Neural progenitor cell (in vitro differentiated cells): ENCODE measurements around the gene KIAA0232. TPM values are rescaled to one million over a fixed set of nuclear protein-coding genes. Genes with fewer than 3 reads are reported as not detected.

Experiments
- DNase-seq: peaks from one replicate; pipeline ENCODE4 v3.0.0-alpha.2; 2016; ENCODE audit warnings: low spot score
- H2AFZ ChIP-seq: fragments of 200-600 bp; sonication (generic); replicated peaks from 2 replicates; pipeline ENCODE4 v1.6.1; 2016; ENCODE audit warnings: antibody characterized with exemption
- H3F3A ChIP-seq: fragments of 200-600 bp; sonication (generic); 2 replicates; pipeline ENCODE4 v1.6.1; 2016; ENCODE audit warnings: antibody characterized with exemption, low read depth
- H3K27ac ChIP-seq: fragments of 200-600 bp; sonication (generic); 2 replicates; pipeline ENCODE4 v1.5.1; 2016; ENCODE audit warnings: mild to moderate bottlenecking
- H3K27me3 ChIP-seq: fragments of 200-600 bp; sonication (generic); 2 replicates; pipeline ENCODE4 v1.6.1; 2016; ENCODE audit warnings: mild to moderate bottlenecking, moderate library complexity
- H3K36me3 ChIP-seq: fragments of 200-600 bp; sonication (generic); 2 replicates; pipeline ENCODE4 v1.5.1; 2016
- H3K4me1 ChIP-seq: fragments of 200-600 bp; sonication (generic); 2 replicates; pipeline ENCODE4 v1.6.1; 2016; ENCODE audit warnings: mixed run types
- H3K4me2 ChIP-seq: fragments of 200-600 bp; sonication (generic); 2 replicates; pipeline ENCODE4 v1.6.1; 2016
- H3K4me3 ChIP-seq: fragments of 200-600 bp; sonication (generic); 2 replicates; pipeline ENCODE4 v1.5.1; 2016
- H3K79me2 ChIP-seq: fragments of 200-600 bp; sonication (generic); 2 replicates; pipeline ENCODE4 v1.6.1; 2016; ENCODE audit warnings: low read depth
- H3K9ac ChIP-seq: fragments of 200-600 bp; sonication (generic); 2 replicates; pipeline ENCODE4 v1.6.1; 2016
- H3K9me3 ChIP-seq: fragments of 200-600 bp; sonication (generic); 2 replicates; pipeline ENCODE4 v1.5.1; 2016; ENCODE audit warnings: low read depth
- H4K20me1 ChIP-seq: fragments of 200-600 bp; sonication (generic); 2 replicates; pipeline ENCODE4 v1.6.1; 2016; ENCODE audit warnings: low read depth
- H3K27ac Mint-ChIP-seq: 3 replicates; pipeline ENCODE4 v1.8.0; 2021; ENCODE audit warnings: mixed read lengths
- H3K27me3 Mint-ChIP-seq: 2 replicates; pipeline ENCODE4 v1.8.0; 2022; ENCODE audit warnings: low read depth, mild to moderate bottlenecking, inconsistent platforms, moderate library complexity, mixed read lengths; ENCODE audit not compliant: insufficient read depth
- H3K36me3 Mint-ChIP-seq: 3 replicates; pipeline ENCODE4 v1.8.0; 2021; ENCODE audit warnings: mixed read lengths
- H3K4me1 Mint-ChIP-seq: 3 replicates; pipeline ENCODE4 v1.8.0; 2021; ENCODE audit warnings: mixed read lengths
- H3K4me3 Mint-ChIP-seq: 3 replicates; pipeline ENCODE4 v1.8.0; 2021; ENCODE audit warnings: mild to moderate bottlenecking, moderate library complexity, mixed read lengths
- H3K9me3 Mint-ChIP-seq: 3 replicates; pipeline ENCODE4 v1.8.0; 2020; ENCODE audit warnings: mixed read lengths
- EZH2 ChIP-seq: fragments of 200-600 bp; sonication (generic); IDR thresholded peaks from 2 replicates; pipeline ENCODE4 v1.6.1; 2017; ENCODE audit warnings: antibody characterized with exemption, mild to moderate bottlenecking, moderate library complexity
- EZH2phosphoT487 ChIP-seq: fragments of 200-600 bp; sonication (generic); IDR thresholded peaks from 2 replicates; pipeline ENCODE4 v1.6.1; 2017; ENCODE audit warnings: antibody characterized with exemption
- total RNA-seq: library from RNA; depleted of rRNA; stranded (reverse); fragments of >200 nt; gene quantifications from 2 replicates; pipeline ENCODE4 v1.2.3, GENCODE V29; 2015; ENCODE audit warnings: low replicate concordance
- TF ChIP-seq, protein P1 (sequence below): fragments of 200-600 bp; sonication (generic); IDR thresholded peaks from 2 replicates; pipeline ENCODE4 v1.5.1; 2017; ENCODE audit warnings: antibody characterized with exemption, mild to moderate bottlenecking

Gene KIAA0232
- total RNA-seq, 1 donor from 2014 or later, result 42.9 TPM

DNA sequence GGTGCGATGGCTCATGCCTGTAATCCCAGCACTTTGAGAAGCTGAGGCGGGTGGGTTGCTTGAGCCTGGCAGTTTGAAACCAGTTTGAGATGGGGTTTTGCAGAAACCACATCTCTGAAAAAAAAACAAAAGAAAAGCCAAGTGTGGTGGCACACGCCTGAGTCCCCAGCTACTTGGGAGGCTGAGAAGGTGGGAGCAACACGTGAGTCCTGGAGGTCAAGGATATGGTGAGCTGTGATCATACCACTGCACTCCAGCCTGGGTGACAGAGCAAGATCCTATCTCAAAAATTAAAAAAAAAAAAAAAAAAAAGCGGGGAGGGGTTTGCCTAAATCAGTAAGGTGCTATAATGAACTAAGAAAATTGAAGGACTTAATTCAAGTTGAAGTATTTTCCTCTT, 68.9 kb downstream of the KIAA0232 start:
- TF ChIP-seq EZH2phosphoT487, result no peak
- no peak for TF ChIP-seq EZH2
- TF ChIP-seq, protein P1, sequence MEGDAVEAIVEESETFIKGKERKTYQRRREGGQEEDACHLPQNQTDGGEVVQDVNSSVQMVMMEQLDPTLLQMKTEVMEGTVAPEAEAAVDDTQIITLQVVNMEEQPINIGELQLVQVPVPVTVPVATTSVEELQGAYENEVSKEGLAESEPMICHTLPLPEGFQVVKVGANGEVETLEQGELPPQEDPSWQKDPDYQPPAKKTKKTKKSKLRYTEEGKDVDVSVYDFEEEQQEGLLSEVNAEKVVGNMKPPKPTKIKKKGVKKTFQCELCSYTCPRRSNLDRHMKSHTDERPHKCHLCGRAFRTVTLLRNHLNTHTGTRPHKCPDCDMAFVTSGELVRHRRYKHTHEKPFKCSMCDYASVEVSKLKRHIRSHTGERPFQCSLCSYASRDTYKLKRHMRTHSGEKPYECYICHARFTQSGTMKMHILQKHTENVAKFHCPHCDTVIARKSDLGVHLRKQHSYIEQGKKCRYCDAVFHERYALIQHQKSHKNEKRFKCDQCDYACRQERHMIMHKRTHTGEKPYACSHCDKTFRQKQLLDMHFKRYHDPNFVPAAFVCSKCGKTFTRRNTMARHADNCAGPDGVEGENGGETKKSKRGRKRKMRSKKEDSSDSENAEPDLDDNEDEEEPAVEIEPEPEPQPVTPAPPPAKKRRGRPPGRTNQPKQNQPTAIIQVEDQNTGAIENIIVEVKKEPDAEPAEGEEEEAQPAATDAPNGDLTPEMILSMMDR, result no peak
- Histone ChIP-seq H3F3A (peaks cover 8% of the 10 kb centered on the region), H3K36me3 (no peaks in the 10 kb centered on the region), H4K20me1 (peaks cover 24% of the 10 kb centered on the region), H3K4me3 (no peak overlapping the region), H3K27me3 (no peaks in the 10 kb centered on the region), H3K4me1 (peaks cover 22% of the 10 kb centered on the region), H3K9ac (no peak overlapping the region), H3K9me3 (no peaks in the 10 kb centered on the region), H3K27ac (no peak overlapping the region), H2AFZ (no peak overlapping the region), H3K79me2 (peaks cover 65% of the 10 kb centered on the region), H3K4me2 (no peak overlapping the region)
- Mint-ChIP-seq H3K27me3 (no peaks in the 10 kb centered on the region), H3K27ac (no peak overlapping the region), H3K9me3 (peaks cover 6% of the 10 kb centered on the region), H3K4me3 (no peak overlapping the region), H3K36me3 (peaks cover 50% of the 10 kb centered on the region), H3K4me1 (peaks cover 19% of the 10 kb centered on the region)
- no peak for DNase-seq

- Mint-ChIP-seq H3K4me1 (peaks cover 15% of the 10 kb centered on the region), H3K4me3 (no peak overlapping the region), H3K9me3 (peaks cover 6% of the 10 kb centered on the region), H3K36me3 (peaks cover 50% of the 10 kb centered on the region), H3K27me3 (no peaks in the 10 kb centered on the region), H3K27ac (no peak overlapping the region)
- H3K4me1 ChIP-seq, result peaks cover 16% of the 10 kb centered on the region
- H3K9me3 ChIP-seq, result no peaks in the 10 kb centered on the region
- H2AFZ ChIP-seq, result no peak overlapping the region
- peaks cover 4% of the 10 kb centered on the region for H3F3A ChIP-seq
- H3K36me3 ChIP-seq, result no peaks in the 10 kb centered on the region
- H3K9ac ChIP-seq, result no peak overlapping the region
- no peak overlapping the region for H3K4me3 ChIP-seq
- peaks cover 59% of the 10 kb centered on the region for H3K79me2 ChIP-seq
- no peak for DNase-seq
- no peaks in the 10 kb centered on the region for H3K27me3 ChIP-seq
- peaks cover 24% of the 10 kb centered on the region for H4K20me1 ChIP-seq
- H3K4me2 ChIP-seq, result no peak overlapping the region
- no peak overlapping the region for H3K27ac ChIP-seq
- no peak for TF ChIP-seq EZH2
- TF ChIP-seq EZH2phosphoT487, result no peak
- TF ChIP-seq, protein P1, result no peak
Observed at GRCh38 chr4:6851962-6852361, 69.4 kb downstream of the KIAA0232 start.

DNA sequence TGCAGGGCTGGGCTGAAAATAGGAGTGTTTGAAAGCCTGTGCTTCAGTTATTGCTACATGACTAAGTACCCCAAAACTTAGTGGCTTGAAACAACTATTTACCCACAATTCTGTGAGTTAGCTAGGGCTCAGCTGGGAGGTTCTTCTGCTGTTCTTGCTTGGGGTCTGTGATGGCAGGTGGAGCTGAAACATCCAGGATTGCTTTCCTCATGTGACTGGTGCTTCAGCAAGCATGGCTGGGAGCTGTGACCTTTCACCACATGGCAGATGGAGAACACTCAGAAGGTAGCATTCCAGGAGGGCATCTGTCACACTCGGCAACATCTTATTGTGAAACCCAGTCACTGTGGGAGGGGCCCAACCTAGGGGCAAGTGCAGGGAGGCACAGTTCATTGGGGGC, 70.1 kb downstream of the KIAA0232 start:
- Mint-ChIP-seq H3K9me3 (peaks cover 6% of the 10 kb centered on the region), H3K36me3 (peaks cover 52% of the 10 kb centered on the region), H3K4me1 (peaks cover 13% of the 10 kb centered on the region), H3K4me3 (no peak overlapping the region), H3K27me3 (peaks cover under 1% of the 10 kb centered on the region), H3K27ac (no peak overlapping the region)
- no peaks in the 10 kb centered on the region for H3K9me3 ChIP-seq
- H3K9ac ChIP-seq, result no peak overlapping the region
- no peak overlapping the region for H3K4me2 ChIP-seq
- H2AFZ ChIP-seq, result no peak overlapping the region
- H4K20me1 ChIP-seq, result peaks cover 19% of the 10 kb centered on the region
- H3K4me1 ChIP-seq, result peaks cover 10% of the 10 kb centered on the region
- peaks cover 53% of the 10 kb centered on the region for H3K79me2 ChIP-seq
- H3K27me3 ChIP-seq, result no peaks in the 10 kb centered on the region
- no peaks in the 10 kb centered on the region for H3K36me3 ChIP-seq
- H3F3A ChIP-seq, result peaks cover 4% of the 10 kb centered on the region
- H3K4me3 ChIP-seq, result no peak overlapping the region
- H3K27ac ChIP-seq, result no peak overlapping the region
- DNase-seq, result no peak
- TF ChIP-seq, protein P1, result no peak
- TF ChIP-seq EZH2, result no peak
- TF ChIP-seq EZH2phosphoT487, result no peak
